Nephron progenitor cell (in vitro differentiated cells): ENCODE measurements around the gene SLC17A7.

Source experiments
- DNase-seq: peaks from one replicate; pipeline ENCODE4 v3.0.0; 2021
- H3K27ac Mint-ChIP-seq: 2 replicates; pipeline ENCODE4 v1.8.0; 2021; ENCODE audit warnings: mild to moderate bottlenecking, moderate library complexity, mixed read lengths
- H3K27me3 Mint-ChIP-seq: 2 replicates; pipeline ENCODE4 v1.8.0; 2021; ENCODE audit warnings: mild to moderate bottlenecking, low read depth, mixed read lengths; ENCODE audit not compliant: poor library complexity
- H3K36me3 Mint-ChIP-seq: 2 replicates; pipeline ENCODE4 v1.8.0; 2021; ENCODE audit warnings: low read depth, mixed read lengths
- H3K4me1 Mint-ChIP-seq: 2 replicates; pipeline ENCODE4 v1.8.0; 2021; ENCODE audit warnings: mixed read lengths
- H3K4me3 Mint-ChIP-seq: 2 replicates; pipeline ENCODE4 v1.8.0; 2021; ENCODE audit warnings: mild to moderate bottlenecking, moderate library complexity, mixed read lengths
- H3K9me3 Mint-ChIP-seq: 2 replicates; pipeline ENCODE4 v1.8.0; 2021; ENCODE audit warnings: mild to moderate bottlenecking, moderate library complexity, mixed read lengths
- TF ChIP-seq, protein P1 (sequence below): fragments of 200-600 bp; sonication (generic); IDR thresholded peaks from 2 replicates; pipeline ENCODE4 v1.5.0; 2021; ENCODE audit warnings: antibody characterized with exemption

The SLC17A7 gene

DNA sequence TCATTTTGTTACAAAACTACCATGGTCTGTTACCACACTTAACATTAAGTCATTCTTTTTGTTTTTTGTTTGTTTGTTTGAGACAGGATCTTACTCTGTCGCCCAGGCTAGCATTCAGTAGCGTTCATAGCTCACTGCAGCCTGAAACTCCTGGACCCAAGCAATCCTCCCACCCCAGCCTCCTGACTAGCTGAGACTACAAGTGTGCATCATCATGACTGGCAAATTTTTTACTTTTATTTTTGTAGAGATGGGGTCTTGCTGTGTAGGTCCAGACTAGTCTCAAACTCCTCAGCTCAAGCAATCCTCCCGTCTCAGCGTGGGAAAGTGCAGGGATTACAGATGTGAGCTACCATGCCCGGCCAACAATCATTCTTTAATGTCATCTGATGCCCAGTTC, 15.0 kb upstream of the SLC17A7 start:
- H3K4me1 Mint-ChIP-seq = peaks cover 23% of the 10 kb centered on the region
- TF ChIP-seq, protein P1, sequence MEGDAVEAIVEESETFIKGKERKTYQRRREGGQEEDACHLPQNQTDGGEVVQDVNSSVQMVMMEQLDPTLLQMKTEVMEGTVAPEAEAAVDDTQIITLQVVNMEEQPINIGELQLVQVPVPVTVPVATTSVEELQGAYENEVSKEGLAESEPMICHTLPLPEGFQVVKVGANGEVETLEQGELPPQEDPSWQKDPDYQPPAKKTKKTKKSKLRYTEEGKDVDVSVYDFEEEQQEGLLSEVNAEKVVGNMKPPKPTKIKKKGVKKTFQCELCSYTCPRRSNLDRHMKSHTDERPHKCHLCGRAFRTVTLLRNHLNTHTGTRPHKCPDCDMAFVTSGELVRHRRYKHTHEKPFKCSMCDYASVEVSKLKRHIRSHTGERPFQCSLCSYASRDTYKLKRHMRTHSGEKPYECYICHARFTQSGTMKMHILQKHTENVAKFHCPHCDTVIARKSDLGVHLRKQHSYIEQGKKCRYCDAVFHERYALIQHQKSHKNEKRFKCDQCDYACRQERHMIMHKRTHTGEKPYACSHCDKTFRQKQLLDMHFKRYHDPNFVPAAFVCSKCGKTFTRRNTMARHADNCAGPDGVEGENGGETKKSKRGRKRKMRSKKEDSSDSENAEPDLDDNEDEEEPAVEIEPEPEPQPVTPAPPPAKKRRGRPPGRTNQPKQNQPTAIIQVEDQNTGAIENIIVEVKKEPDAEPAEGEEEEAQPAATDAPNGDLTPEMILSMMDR = no peak

DNA sequence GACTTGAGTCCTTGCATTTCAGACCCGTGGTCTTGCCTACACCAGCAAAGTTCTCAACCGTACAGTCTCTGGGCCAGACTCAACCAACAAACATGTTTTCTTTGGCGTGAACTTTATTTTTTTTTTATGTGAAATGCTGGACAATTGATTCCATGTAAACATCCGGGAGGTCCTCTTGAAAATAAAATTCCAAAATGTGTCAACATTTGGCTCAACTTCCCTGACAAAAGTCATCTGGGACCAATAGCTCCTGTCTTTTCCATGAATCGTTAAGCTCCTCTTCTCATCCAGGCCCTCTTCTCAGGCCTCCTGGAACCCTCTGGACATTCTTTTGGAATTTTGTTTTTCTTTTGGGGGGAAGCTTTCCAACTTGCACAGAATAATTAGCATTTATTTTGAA, 14.4 kb upstream of the SLC17A7 start:
- Mint-ChIP-seq H3K36me3 (peaks cover 27% of the 10 kb centered on the region), H3K27ac (peak overlapping the region; percentile 62), H3K4me3 (peak overlapping the region; percentile 8), H3K4me1 (peaks cover 28% of the 10 kb centered on the region), H3K9me3 (no peaks in the 10 kb centered on the region), H3K27me3 (peaks cover 7% of the 10 kb centered on the region)
- no peak for DNase-seq
- TF ChIP-seq, protein P1 = no peak

More for the DNA sequence above, 15.0 kb upstream of the SLC17A7 start:
- DNase-seq = no peak
- Mint-ChIP-seq H3K4me3 (peak overlapping the region; percentile 8), H3K9me3 (no peaks in the 10 kb centered on the region), H3K27me3 (peaks cover 7% of the 10 kb centered on the region), H3K36me3 (peaks cover 26% of the 10 kb centered on the region), H3K27ac (peak overlapping the region; percentile 62)

DNA sequence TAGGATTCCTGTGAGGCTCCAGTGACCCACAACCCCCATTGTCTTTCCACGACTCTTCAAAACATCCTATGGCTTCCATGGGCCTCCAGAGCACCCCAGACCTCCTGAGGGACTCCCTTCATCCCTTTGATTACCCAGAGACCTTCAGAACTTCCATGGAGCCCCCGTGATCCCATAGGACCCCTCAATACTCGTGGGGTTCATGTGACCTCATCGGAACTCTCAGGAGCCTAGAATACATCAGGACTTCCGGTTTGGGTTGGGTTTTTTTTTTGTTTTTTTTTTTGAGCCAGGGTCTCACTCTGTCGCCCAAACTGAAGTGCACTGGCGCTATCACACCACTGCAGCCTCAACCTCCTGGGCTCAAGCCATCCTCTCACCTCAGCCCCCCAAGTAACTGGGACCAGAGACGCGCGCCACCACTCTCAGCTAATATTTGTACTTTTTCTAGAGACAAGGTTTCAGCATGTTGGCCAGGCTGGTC, 12.5 kb upstream of the SLC17A7 start:
- Mint-ChIP-seq H3K4me3 (peak overlapping the region; percentile 93), H3K27ac (peak overlapping the region; percentile 99), H3K27me3 (peaks cover 7% of the 10 kb centered on the region), H3K9me3 (no peaks in the 10 kb centered on the region), H3K36me3 (peaks cover 38% of the 10 kb centered on the region), H3K4me1 (peaks cover 46% of the 10 kb centered on the region)
- DNase-seq = no peak
- TF ChIP-seq, protein P1 = no peak

DNA sequence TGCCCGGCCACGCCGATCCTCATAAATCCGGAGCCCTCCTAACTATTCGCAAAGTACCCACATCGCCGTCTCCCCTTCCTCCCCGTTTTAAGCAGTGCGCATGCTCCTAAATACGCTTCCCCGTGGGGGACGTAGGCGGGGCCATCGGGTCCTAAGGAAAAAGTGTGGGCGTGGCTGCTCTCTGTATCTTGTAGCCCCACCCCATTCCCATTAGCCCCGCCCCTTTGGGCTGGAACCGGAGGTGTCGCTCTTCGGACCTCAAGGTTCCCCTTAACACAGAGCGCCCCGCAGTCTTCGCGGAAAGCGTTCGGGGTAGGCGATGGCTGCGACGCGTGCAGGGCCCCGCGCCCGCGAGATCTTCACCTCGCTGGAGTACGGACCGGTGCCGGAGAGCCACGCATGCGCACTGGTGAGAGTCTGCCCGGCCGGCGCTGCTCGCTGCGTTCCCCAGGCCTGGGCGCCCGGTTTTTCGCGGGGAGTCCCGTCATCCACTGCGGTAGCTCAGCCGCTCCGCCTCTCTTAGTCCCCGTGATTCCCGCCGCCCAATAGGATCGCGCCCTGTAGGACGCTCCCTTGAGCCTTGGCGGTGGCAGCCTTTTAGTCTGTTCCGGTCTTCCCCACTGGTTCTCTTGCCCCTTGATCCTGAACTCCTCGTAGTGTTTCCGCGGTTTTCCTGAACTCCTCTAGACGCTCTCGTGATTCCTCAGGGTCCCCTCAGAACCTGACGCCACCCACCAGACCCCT, 11.9 kb upstream of the SLC17A7 start, which contains the start of gene ALDH16A1:
ALDH16A1 (plus strand) TSS at position 213 of the 744 bp plus-strand sequence; CDS start at position 320, 107 bp downstream.
- H3K36me3 Mint-ChIP-seq = peaks cover 44% of the 10 kb centered on the region
- H3K27me3 Mint-ChIP-seq = peaks cover 7% of the 10 kb centered on the region
- H3K4me1 Mint-ChIP-seq = peaks cover 53% of the 10 kb centered on the region
- TF ChIP-seq, protein P1 = no peak
- peak; percentile 98 for DNase-seq
- H3K4me3 Mint-ChIP-seq = peak within 1 kb of the TSS; percentile 96
- no peaks in the 10 kb centered on the region for H3K9me3 Mint-ChIP-seq
- H3K27ac Mint-ChIP-seq = peak within 1 kb of the TSS; percentile 99

DNA sequence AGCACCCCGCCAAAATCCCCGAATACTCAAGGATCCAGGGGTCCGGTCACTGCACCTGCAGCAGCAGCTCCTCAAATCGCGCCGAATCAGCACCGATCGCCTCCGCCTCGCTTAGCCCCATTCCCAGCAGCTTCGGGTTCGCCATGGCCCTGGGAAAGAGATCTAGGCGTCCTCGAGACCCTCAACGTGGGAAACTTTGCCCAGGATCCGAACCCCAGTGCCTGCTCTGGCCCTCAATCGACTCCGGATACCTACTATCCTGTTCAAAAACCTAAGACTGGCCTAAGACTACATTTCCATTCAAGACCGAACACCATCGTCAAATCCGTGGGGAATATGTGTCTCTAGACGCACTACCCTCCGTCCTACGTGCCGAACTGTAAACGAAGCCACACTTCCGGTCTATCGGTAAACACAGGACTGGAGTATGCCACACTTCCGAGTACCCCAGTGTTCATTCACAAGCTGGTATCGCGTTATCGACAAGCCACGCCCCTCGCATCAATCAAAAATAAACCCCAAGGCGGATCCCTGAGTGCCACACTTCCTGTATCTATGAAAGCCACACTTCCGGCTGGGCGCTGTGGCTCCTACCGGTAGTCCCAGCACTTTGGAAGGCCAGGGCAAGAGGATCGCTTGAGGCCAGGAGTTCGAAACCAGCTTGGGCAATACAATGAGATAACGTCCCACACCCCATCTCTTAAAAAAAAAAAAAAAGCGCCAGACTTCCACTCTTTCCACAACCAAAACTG, 10.3 kb upstream of the SLC17A7 start, which contains the start of gene PIH1D1:
PIH1D1 (minus strand) TSS at position 385 of the 752 bp plus-strand sequence; CDS start at position 145, 240 bp downstream.
- H3K4me1 Mint-ChIP-seq = peaks cover 50% of the 10 kb centered on the region

More for the DNA sequence above, 10.3 kb upstream of the SLC17A7 start, which contains the start of gene PIH1D1:
- Mint-ChIP-seq H3K36me3 (peaks cover 45% of the 10 kb centered on the region), H3K27me3 (peaks cover 7% of the 10 kb centered on the region), H3K9me3 (no peaks in the 10 kb centered on the region), H3K27ac (peak within 1 kb of the TSS; percentile 95), H3K4me3 (peak within 1 kb of the TSS; percentile 96)
- DNase-seq = peak; percentile 92
- TF ChIP-seq, protein P1 = no peak
